ENCODE data around the gene DOCK2. TPM values are rescaled to one million over a fixed set of nuclear protein-coding genes. Genes with fewer than 3 reads are reported as not detected.

DOCK2 gene
- total RNA-seq, 2 donors from 2014 or later: 32.1 to 40.3 TPM

- Histone ChIP-seq H3K4me1 (ENCODE audit: control insufficient read depth in 1 of 2, low read depth in 2 of 2) (no peaks in the 10 kb centered on the region), H3K27ac (no peak overlapping the region), H3K36me3 (no peaks in the 10 kb centered on the region), H3K27me3 (replicated peaks; ENCODE audit: insufficient read depth) (no peaks in the 10 kb centered on the region), H3K4me3 (no peak overlapping the region), H3K9me3 (no peaks in the 10 kb centered on the region)
- DNase-seq (ENCODE audit: low spot score) (no peak), ATAC-seq (ENCODE audit: insufficient number of reproducible peaks, low FRiP score, low read depth) (no peak)
- TF ChIP-seq CTCF (IDR thresholded peaks at IDR 0.05): no peak
Observed at GRCh38 chr5:169875731-169876130, 238.7 kb downstream of the DOCK2 start.

- Histone ChIP-seq H3K4me3 (no peak overlapping the region), H3K27me3 (replicated peaks; ENCODE audit: insufficient read depth) (no peaks in the 10 kb centered on the region), H3K27ac (no peak overlapping the region), H3K9me3 (no peaks in the 10 kb centered on the region), H3K36me3 (no peaks in the 10 kb centered on the region), H3K4me1 (ENCODE audit: control insufficient read depth in 1 of 2, low read depth in 2 of 2) (no peaks in the 10 kb centered on the region)
- no peak for TF ChIP-seq CTCF (IDR thresholded peaks at IDR 0.05)
- ATAC-seq (ENCODE audit: insufficient number of reproducible peaks, low FRiP score, low read depth) (no peak), DNase-seq (ENCODE audit: low spot score) (no peak)
Observed at GRCh38 chr5:169876386-169876785, 239.3 kb downstream of the DOCK2 start.

GRCh38 chr5:169880012-169880663 is 243.1 kb downstream of the DOCK2 start:
- TF ChIP-seq CTCF (IDR thresholded peaks at IDR 0.05): no peak
- DNase-seq (ENCODE audit: low spot score) (no peak), ATAC-seq (ENCODE audit: insufficient number of reproducible peaks, low FRiP score, low read depth) (no peak)
- Histone ChIP-seq H3K36me3 (no peaks in the 10 kb centered on the region), H3K9me3 (no peaks in the 10 kb centered on the region), H3K27me3 (replicated peaks; ENCODE audit: insufficient read depth) (no peaks in the 10 kb centered on the region), H3K4me1 (ENCODE audit: control insufficient read depth in 1 of 2, low read depth in 2 of 2) (no peaks in the 10 kb centered on the region), H3K4me3 (no peak overlapping the region), H3K27ac (no peak overlapping the region)

GRCh38 chr5:169880785-169881184 is 243.7 kb downstream of the DOCK2 start:
- no peaks in the 10 kb centered on the region for H3K36me3 ChIP-seq
- H3K27me3 ChIP-seq (replicated peaks; ENCODE audit: insufficient read depth): no peaks in the 10 kb centered on the region
- no peak for TF ChIP-seq CTCF (IDR thresholded peaks at IDR 0.05)
- H3K4me3 ChIP-seq: no peak overlapping the region
- H3K9me3 ChIP-seq: no peaks in the 10 kb centered on the region
- DNase-seq (ENCODE audit: low spot score) (no peak), ATAC-seq (ENCODE audit: insufficient number of reproducible peaks, low FRiP score, low read depth) (no peak)
- no peak overlapping the region for H3K27ac ChIP-seq
- H3K4me1 ChIP-seq (ENCODE audit: control insufficient read depth in 1 of 2, low read depth in 2 of 2): no peaks in the 10 kb centered on the region

- H3K36me3 ChIP-seq: no peaks in the 10 kb centered on the region
- no peak overlapping the region for H3K4me3 ChIP-seq
- ATAC-seq (ENCODE audit: insufficient number of reproducible peaks, low FRiP score, low read depth) (no peak), DNase-seq (ENCODE audit: low spot score) (no peak)
- no peaks in the 10 kb centered on the region for H3K27me3 ChIP-seq (replicated peaks; ENCODE audit: insufficient read depth)
- H3K9me3 ChIP-seq: no peaks in the 10 kb centered on the region
- no peak overlapping the region for H3K27ac ChIP-seq
- TF ChIP-seq CTCF (IDR thresholded peaks at IDR 0.05): no peak
- no peaks in the 10 kb centered on the region for H3K4me1 ChIP-seq (ENCODE audit: control insufficient read depth in 1 of 2, low read depth in 2 of 2)
Observed at GRCh38 chr5:169881702-169882303, 244.7 kb downstream of the DOCK2 start.
